ENCODE results near the gene WWC2.
"Not testable (repeated sequence)": the region's sequence is repeated elsewhere in the genome, so short reads cannot be mapped to it uniquely, and the experiment has no call there.

Gene WWC2

DNA sequence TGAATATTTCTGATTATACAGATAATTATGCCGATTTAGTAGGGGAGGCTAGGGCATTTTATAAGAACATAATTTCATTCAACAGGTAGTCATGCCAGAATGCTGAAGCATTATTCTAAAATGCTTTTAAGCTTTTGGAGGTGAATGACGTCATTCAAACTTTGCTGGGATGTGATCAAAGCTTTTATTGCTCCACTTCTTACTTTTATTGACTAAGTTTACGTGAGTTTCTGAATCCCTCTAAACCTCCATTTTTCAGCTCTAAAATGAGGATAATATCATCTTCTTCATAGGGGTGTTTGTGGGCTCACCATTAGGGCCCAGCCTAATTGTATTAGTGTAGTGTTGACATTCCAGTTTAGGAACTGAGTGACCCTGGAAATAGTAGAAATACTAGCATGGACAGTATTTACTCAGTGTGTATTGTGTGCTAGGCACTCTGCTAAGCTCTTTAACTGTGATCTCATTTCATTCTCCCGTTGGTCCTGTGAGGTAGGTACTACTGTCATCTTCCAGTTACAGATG, 3.0 kb downstream of the WWC2 start:
- DNase-seq = no peak

DNA sequence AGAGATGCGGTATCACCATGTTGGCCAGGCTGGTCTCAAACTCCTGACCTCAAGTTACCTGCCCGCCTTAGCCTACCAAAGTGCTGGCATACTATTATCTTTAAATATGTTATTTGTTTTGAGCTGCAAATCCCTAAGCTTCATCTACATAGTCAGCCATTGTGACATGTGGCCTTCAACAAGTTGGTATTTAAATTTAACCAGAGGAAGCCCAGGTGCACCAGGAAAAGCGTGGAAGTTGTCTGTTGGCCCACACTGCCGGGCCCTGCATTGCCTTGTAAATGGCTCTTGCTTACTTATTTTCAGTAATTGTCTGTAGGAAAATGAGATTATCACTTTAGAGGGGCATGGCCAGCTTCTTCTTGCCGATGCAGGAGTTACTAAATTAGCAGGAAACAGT, 6.0 kb downstream of the WWC2 start:
- no peak for DNase-seq

DNA sequence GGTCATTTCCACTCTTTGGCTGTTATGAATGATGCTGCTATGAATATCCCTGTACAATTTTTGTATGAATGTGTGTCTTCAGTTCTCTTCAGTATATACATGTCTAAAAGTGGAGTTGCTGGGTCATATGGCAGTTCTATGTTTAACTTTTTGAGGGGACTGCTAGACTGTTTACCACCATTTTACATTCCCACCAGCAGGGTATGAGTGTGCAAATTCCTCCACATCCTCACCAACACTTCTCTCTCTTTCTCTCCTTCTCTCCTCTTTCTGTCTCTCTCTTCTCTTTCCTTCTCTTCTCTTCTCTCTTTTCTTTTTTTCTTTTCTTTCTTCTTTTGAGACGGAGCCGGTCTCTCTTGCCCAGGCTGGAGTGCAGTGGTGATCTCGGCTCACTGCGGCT, 7.8 kb downstream of the WWC2 start:
- DNase-seq = no peak

DNA sequence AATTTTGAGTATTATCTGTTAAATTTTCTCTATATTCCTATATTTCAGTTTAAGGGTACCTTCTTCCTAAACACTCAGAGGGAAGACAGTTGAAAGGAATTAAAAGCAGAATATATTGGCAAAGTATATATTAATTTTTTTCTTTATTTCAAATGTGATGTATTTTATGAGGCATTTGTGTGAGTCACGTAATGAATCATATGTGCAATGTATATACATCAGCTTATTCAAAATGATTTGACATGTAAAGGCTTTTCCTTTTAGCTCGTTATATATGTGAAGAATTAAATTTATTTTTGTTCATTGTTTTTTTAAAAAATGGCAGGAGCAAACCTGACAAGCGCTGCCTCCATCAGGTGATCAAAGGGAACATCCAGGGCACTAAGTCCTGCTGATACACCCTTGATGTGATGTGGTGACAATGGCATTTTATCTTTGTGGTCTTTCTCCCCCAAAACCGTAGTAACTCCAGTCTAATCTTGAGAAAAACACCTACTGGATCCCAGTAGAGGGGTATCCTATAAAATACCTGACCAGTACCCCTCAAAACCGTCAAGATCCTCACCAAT, 8.9 kb downstream of the WWC2 start:
- DNase-seq = no peak

DNA sequence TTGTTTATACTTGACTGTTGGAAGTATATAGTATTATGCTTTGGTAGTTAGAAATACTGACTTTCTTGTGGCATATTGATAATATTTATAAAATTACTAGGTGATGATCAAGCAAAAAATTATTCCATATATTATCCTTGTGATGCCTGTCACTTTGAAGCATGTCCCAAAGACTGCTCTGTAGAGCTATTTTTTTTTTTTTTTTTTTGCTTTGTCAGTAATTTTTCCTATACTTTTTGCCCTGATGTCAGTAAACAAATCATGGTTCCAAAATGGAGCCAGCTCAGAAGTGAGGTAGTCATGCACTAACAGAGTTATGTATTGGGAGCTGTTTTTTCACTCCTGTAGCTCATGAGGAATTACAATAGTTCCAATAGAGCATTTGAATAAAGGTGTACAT, 11.2 kb downstream of the WWC2 start:
- DNase-seq = no peak

DNA sequence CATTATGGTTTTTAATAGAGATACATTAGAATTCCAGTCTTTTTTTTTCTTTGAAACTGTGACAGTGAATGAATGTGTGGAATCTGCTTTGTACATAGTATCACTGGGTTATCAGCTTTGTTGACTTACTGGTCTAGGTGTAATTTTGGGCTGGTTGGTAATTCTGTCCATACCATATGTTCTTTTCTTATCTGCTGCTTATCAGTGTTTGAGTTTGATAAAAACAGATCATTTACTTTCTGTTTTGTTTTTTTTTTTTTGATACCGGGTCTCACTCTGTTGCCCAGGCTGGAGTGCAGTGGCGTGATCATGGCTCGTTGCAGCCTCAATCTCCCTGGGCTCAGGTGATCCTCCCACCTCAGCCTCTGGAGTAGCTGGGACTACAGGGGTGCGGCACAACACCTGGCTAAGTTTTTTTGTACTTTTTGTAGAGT, 12.4 kb downstream of the WWC2 start:
- no peak for DNase-seq

DNA sequence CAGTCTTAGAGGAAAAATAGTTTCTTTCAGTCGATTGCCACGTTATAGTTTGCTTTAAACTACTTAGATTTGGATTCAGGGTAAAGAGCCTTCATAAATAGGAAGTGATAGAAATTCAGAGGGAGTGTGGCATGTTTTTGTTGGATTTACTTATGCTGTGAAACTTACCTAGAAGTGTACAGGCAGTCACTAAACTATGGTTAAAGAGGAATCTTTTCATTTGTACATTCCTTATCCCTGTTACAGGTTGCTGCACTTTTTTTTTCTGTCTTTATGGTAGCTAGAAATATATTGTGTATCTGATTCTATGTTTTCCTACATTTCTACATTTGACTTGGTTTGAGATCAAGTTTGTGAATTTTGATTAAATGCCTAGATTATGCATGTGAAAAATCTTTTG, 19.1 kb downstream of the WWC2 start:
- DNase-seq = no peak

DNA sequence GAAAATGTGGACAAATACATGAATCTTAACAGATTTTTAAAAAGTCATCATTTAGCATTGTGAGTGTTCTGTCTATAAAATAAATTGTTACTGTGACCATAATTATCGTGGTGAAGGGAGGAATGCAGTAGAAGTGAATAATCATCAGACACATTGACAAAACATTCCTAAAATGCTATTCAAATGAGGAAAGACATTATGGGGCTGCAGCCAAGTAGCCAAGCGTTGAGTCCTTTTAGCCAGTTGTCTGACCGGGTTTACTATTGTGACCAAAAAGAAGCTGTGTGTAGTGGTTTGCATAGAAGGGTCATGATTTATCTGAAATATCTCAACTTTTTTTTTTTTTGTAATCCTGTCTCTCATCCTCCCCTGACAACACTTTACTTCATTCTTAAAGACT, 19.5 kb downstream of the WWC2 start:
- no peak for DNase-seq

DNA sequence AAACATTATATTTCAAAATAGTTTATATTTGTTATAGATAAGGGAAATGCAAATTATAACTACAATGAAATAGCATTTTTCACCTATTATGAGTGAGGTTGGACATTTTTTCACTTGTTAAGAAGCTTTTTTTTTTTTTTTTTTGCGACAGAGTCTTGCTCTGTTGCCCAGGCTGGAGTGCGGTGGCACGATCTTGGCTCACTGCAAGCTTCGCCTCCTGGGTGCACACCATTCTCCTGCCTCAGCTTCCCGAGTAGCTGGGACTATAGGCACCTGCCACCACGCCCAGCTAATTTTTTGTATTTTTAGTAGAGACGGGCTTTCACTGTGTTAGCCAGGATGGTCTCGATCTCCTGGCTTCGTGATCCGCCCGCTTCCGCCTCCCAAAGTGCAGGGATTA, 22.6 kb downstream of the WWC2 start:
- DNase-seq = not testable (repeated sequence)

DNA sequence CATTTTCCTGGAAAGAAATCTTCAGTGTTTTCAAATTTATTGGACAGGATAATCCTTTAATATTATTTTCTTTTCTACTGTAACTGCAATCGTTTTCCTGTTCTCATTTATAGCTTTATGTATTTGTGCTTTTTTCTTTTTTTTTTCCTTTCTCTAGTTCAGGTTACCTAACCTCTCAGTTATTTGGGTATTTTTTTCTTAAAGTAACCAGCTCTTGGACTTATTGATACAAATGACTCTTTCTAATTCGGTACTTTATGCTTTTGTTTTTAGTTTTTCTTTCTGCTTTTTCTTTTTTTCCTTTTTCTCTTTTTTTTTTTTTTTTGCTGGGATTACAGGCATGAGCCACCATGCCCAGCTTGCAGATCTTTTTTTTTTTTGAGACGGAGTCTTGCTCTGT, 25.2 kb downstream of the WWC2 start:
- no peak for DNase-seq

DNA sequence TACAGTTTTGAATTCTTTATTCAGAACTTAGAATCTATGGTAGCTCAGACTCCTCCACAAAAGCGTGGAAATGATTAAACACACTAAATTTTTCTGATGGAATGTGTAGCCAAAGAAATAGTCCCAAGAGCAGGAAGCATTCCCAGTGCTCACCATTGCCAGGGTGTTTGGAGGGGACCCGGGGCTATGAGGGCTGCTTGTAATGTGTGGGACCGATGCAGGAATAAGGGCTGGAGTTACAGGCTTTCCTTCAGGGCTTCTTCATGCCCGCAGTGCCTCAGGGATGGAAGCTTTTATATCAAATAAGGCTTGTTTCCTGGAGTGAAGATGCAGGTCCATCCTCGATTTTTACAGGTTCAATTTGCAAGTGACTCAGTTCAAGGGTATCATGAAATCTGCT, 25.8 kb downstream of the WWC2 start:
- no peak for DNase-seq

DNA sequence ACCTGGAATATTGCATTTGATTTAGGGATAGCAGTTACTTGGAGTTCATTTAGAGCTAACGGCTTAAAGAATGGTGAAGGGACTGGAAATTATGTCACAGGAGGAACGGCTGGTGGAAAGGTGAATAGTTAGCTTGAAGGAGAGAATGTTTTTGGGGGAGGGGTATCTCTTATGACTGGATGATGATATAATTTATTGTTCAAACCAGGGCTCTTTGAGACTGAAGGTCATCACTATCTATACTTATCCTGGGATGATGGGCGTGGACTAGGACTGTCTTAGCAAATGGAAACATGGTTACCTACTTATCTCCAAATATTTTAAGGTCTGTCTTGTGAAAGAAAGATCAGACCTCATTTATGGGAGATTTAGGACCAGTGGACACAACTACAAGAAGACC, 30.1 kb downstream of the WWC2 start:
- no peak for DNase-seq

DNA sequence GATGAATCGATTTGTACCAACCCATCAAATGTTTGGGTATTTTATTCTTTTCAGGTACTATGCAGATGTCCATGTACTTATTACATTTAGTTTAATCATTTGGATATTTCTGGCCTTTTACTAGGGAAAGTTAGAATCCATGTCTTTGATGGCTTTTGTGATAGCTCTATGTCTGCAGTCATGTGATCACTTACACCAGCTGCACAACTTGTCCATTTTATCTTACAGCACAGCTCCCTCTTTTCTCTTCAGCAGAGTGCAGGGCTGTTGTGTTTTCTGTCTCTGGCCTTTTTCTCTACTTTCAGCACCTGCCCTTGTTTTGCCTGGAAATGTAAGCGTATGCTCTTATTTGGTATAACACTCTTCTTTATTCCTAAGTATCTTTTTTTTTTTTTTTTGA, 30.6 kb downstream of the WWC2 start:
- DNase-seq = no peak

DNA sequence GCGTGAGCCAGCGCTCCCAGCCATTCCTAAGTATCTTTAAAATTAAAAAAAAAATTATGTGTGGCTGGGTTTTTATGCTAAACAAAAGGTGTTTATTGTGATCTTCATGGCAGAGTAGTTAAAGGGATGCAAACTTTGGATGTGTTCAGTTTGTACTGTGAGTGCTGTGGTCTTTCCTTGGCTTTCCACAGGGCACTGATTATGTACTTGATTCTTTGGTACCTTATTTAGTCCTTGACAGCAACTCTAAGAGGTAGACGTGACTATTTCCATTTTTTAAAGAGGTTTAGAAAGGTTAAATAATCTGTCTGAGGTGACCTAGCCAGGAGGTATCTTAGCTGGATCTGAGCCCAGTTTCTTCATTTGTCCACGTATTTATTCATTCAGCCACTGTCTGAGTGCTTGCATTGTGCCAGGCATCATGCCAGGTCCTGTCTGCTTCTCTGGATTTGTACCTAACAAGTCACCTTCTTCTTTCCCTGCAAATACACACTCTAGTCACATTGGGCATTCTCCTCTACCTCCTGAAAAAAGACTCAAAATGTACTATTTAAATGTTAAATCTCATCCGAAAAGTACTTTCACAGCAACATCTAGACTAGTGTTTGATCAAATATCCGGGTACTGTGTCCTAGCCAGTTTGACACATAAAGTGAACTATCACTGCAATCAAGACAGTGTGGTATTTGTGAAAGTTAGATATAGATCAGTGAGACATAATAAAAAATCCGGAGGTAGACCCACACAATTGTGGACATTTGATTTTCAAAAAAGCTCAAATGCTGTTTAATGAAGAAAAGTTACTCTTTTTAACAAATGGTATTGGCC, 31.5 kb downstream of the WWC2 start:
- DNase-seq = no peak

DNA sequence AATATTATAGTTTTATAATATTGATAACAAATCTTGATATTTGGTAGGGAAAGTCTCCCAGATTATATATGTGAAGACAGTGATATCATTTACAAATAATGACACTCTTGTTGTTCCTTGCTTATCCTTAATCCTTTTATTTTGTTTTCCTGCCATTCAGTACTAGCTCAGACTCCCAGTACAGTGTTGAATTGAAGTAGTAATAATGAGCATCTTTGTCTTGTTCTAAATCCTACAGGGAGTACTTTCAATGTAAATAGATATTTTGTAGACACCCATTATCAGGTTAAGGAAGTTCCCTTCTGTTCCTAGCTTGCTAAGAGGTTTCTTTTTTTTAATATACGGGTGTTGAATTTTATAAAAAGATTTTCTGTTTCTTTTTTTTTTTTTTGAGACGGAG, 33.0 kb downstream of the WWC2 start:
- no peak for DNase-seq

DNA sequence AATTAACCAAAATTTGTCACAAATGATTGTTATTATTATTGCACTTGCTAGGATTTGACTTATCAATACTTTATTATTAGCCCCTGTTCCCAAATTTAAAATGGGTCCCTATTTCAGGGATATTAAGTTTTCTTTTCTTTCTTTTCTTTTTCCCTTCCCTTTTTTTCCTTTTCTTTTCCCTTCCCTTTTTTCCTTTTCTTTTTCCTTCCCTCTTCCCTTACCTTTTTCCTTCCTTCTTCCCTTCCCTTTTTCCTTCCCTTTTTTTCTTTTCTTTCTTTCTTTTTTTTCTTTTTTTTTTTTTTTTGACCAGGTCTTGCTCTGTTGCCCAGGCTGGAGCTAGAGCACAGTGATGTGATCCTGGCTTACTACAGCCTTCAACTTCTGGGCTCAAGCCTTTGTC, 33.8 kb downstream of the WWC2 start:
- no peak for DNase-seq

DNA sequence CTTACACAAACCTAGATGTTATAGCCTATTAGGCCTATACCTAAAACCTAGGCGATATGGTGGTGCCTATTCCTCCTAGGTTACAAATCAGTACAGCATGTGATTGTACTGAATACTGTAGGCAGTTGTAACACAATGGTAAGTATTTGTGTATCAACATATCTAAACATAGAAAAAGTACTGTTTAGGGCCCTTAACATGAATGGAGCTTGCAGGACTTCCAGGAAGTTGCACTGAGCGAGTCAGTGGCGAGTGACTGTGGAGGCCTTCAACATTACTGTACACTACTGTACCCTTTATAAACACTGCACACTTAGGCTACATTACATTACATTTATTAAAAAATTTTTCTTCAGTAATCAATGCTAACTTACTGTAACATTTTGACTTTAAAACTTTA, 37.8 kb downstream of the WWC2 start:
- no peak for DNase-seq

DNA sequence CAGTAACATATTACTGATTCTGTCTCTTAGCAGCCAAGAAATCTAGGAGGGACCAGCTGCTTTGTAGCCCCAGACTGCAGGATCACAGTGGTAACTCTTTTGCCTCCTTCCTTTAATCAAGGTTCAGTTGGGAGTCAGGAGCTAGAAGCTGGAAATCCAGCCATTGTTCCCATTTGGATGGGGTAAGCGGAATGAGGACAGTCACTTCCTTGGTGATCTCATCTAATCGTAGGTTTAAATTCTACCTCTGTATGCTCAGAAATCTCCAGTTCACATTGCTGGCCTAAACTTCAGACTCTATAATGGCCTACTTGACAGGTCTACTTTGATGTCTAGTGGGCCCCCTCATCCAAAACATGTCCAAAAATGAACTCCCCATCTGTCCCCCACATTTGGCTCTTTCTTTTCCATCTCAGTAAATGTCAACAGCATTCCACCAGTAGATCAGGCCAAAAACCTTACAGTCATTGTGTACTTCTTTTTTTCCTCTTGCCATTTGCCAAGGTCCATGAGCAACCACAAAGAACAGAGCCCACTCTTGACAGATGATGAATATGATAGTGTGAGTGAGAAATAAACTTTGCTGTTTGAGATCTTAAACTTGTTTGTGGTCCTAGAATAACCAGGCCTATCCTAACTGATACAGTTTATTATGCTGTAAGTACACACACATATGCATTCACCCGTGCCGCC, 40.1 kb downstream of the WWC2 start:
- DNase-seq = no peak

DNA sequence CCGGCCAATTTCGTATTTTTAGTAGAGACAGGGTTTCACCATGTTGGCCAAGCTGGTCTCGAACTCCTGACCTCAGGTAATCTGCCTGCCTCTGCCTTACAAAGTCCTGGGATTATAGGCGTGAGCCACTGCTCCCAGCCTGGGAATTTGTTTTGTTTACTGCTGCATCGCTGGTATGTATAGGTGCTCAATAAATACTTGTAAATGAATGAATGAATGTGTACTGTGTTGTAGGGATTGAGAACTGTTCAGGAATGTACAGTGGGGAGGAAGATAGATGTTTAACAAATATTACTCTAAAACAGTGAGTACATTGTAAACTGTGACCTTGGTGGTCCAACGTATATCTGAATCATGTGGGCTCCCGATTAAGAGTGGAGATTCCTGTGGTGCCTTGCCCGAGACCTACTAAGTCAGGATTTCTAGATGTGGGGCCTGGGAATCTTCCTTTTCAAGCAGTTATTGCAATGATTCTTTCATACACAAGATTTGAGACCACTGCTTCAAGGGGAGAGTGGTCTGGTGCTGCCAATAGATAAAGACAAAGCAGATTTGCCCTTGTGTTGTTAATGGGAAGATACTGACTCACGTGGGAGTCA, 41.0 kb downstream of the WWC2 start:
- no peak for DNase-seq

DNA sequence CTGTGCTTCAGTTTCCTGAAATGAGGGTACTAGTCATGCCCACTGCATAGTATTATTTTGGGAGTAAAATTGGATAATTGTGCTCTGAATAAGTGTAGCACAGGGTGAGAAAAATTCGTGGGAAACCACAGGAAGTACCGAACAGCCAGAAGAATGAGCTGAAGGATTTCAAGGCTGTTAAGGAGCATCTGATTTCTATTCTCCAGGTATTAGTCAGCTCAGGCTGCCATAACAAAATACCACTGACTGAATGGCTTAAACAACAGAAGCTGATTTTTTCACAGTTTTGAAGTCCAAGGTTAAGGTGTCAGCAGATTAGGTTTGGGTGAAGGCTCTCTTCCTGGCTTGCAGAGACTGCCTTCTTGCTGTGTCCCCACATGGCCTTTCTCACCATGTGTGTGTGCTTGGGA, 41.9 kb downstream of the WWC2 start:
- DNase-seq = no peak

DNA sequence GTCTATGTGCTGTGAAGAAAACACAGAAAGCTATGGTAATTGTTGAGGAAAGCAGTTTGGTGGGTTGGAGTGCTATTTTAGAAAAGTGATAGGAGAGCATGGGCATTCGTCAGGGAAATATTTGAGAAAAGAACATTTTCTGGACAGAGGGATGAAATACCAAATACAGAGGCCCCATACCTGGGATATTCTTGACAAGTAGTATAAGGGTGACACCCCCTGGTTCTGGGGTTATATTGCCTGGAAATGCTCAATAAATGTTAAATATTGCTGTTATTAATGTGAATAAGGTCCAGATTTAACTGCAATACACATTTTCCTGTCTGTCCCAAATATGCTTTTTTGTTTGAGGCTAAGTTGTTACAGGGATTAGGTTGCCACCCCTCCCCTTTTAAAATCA, 42.9 kb downstream of the WWC2 start:
- DNase-seq = no peak

DNA sequence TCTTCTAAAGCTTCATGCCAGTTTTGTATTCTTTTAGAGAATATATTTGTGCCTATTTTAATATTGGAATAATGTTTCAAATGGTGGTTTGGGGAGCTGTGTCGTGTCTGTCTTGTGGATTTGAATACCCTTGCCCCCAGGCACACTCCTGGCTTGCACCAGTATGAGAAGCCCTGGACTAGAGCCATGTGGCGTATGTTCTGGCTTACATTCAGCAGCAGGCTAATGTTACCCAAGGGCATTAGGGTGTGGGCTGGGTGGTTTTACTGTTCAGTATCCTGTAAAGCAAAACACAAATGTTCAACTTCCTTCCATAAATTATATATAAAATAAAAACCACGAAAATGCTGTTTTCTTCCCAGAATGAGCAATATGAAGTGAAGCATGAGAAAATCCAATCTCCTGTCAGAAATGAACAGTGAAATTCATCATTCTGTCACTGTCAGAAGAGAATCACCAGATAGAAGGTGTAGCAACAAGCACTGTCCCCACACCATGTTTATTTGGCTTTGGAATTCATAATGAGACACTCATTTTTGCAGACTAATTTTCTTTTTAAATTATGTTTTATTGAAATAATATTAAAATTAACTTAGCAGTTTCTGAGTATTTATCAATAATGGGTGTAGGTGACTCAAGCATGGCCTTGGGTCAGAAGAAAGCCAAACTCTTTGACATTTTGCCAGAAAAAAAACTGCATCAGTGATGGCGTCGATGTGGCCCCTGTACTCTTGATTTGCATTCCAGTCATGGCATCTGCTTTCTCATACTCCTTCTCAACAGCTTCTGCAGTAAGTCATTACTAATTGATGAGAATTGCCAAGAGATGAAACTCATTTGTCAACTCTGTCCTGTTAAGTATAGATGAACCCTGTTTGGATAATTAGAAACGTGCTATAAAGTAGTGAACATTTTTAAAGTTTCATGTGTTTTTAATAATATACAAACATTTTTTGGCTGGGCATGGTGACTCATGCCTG, 43.8 kb downstream of the WWC2 start:
- DNase-seq = no peak

All from AML-193 (cell line).